Esophagus muscularis mucosa (tissue), 4 donors: ENCODE measurements around the gene HIBCH. TPM values are rescaled to one million over a fixed set of nuclear protein-coding genes. Genes with fewer than 3 reads are reported as not detected.

Source experiments
- DNase-seq: peaks from one replicate; pipeline ENCODE4 v3.0.0-alpha.2; 2017; ENCODE audit errors: extremely low spot score
- H3K27ac ChIP-seq, 4 donors: fragments of 200-600 bp; sonication (generic); replicated peaks in 1 of 4; 1 replicate in 3 of 4; 2 replicates in 1 of 4; pipeline ENCODE4 v1.5.1; 2016 to 2019; ENCODE audit warnings: mild to moderate bottlenecking in 1 of 4
- H3K27me3 ChIP-seq, 4 donors: fragments of 200-600 bp; sonication (generic); one replicate each; pipeline versions ENCODE4 v1.5.1 to v1.6.0; 2016 to 2019
- H3K36me3 ChIP-seq, 4 donors: fragments of 200-600 bp; sonication (generic); one replicate each; pipeline ENCODE4 v1.5.1; 2016 to 2019
- H3K4me1 ChIP-seq, 4 donors: fragments of 200-600 bp; sonication (generic); one replicate each; pipeline ENCODE4 v1.5.1; 2016 to 2019
- H3K4me3 ChIP-seq, 4 donors: fragments of 200-600 bp; sonication (generic); 1 replicate in 2 of 4; 2 replicates in 2 of 4; pipeline ENCODE4 v1.5.1; 2016 to 2019; ENCODE audit warnings: mild to moderate bottlenecking in 4 of 4, moderate library complexity in 1 of 4
- H3K9me3 ChIP-seq, 4 donors: fragments of 200-600 bp; sonication (generic); 1 replicate in 3 of 4; 2 replicates in 1 of 4; pipeline ENCODE4 v1.5.1; 2016 to 2019
- EP300 ChIP-seq: sonication (generic); formaldehyde crosslinking; IDR thresholded peaks from one replicate; pipeline ENCODE4 v1.6.1; 2017; ENCODE audit warnings: antibody characterized with exemption
- POLR2A ChIP-seq: fragments of 450-650 bp; IDR thresholded peaks from one replicate; pipeline ENCODE4 v1.6.1; 2017; ENCODE audit warnings: antibody characterized with exemption, moderate library complexity, mild to moderate bottlenecking, low read depth
- POLR2AphosphoS5 ChIP-seq, 2 donors: sonication (generic); formaldehyde crosslinking; IDR thresholded peaks; one replicate each; pipeline ENCODE4 v1.6.1; 2017; ENCODE audit warnings: antibody characterized with exemption in 2 of 2
- WGBS: methylation state at CpG from one replicate; pipeline ENCODE4 v1.1.5; 2018; 5-methylcytosine and 5-hydroxymethylcytosine counted together
- intact Hi-C: fragments of 100-400 bp; cut with DNase I; formaldehyde crosslinking; loops from one replicate; pipeline ENCODE4 v1.15.1; 2023
- total RNA-seq, 4 donors: library from RNA; depleted of rRNA; stranded (reverse); fragments of >200 nt; gene quantifications; one replicate each; pipeline versions ENCODE4 v1.1.0 to v1.2.1, GENCODE V29; 2016
- TF ChIP-seq, protein P1 (sequence below), 3 experiments: fragments of 200-600 bp in 2 of 3; fragments of 450-650 bp in 1 of 3; sonication (generic) in 2 of 3; IDR thresholded peaks; one replicate each; pipeline ENCODE4 v1.5.1; 2017 to 2019; ENCODE audit warnings: antibody characterized with exemption in 3 of 3, mild to moderate bottlenecking in 2 of 3, moderate library complexity in 1 of 3

Gene HIBCH
- total RNA-seq, 4 donors from 2014 or later = 12.3 to 20.2 (median 15.5) TPM

DNA sequence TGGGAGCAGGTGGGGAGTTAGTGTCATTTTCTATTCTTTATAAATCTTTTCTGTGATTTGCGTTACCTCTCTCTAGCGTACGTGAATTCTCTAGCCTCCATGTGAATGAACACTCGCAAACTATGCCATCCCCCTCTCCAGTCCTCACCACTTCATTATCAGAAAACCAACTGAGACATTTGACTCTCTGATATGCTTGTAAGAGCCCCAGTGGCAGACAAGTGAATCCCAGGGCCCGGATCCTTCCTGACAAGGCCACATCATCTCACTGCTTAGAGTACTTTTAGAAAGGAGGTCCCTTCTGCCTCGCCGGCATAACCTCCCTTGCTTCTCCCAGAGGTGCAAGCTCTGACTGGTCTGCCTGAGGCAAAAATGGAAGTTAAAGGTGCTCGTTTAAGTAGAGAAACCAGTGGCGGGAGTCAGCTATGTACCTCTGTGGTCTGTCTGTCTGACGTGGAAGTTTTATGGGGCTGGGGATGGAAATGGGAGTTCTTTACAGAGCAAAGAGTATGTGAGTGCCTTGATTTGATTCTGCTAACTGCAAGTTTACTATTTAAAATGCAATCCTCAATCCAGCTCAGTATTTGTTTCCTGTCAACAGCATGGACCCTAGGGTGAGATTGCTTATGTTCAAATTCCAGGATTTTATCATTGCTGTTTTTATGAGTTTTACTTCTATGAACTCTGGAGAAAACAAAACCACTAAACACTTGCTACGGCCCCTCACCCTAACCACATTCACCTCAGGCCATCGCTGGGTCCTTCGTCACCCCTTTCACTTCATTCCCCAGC, 142.2 kb downstream of the HIBCH start:
- intact Hi-C loops = no loop called here
- TF ChIP-seq, protein P1, sequence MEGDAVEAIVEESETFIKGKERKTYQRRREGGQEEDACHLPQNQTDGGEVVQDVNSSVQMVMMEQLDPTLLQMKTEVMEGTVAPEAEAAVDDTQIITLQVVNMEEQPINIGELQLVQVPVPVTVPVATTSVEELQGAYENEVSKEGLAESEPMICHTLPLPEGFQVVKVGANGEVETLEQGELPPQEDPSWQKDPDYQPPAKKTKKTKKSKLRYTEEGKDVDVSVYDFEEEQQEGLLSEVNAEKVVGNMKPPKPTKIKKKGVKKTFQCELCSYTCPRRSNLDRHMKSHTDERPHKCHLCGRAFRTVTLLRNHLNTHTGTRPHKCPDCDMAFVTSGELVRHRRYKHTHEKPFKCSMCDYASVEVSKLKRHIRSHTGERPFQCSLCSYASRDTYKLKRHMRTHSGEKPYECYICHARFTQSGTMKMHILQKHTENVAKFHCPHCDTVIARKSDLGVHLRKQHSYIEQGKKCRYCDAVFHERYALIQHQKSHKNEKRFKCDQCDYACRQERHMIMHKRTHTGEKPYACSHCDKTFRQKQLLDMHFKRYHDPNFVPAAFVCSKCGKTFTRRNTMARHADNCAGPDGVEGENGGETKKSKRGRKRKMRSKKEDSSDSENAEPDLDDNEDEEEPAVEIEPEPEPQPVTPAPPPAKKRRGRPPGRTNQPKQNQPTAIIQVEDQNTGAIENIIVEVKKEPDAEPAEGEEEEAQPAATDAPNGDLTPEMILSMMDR (IDR thresholded peaks at IDR 0.05) = no peak
- no peak for TF ChIP-seq EP300
- no peak for TF ChIP-seq POLR2A
- TF ChIP-seq POLR2AphosphoS5 (IDR thresholded peaks at IDR 0.05) = no peak

DNA sequence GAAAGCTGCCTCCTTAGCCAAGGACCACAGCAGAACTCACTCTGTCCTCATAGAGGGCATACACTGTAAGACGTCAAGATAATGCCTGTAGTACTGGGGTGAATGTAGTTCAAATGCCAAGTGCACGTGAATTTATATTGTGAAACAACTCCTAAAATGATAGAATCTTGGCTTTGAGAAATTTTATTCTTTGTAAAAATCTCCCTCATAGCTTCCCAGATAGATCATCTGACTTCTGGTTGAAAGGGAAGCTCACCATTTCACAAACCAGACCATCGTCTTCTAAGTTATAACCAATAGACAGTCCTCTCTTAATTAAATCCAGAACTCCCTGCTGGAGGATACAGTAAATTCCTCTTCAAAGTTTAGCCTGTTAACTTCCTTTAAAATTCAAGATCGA, 146.2 kb downstream of the HIBCH start:
- no peaks in the 10 kb centered on the region for H3K36me3 ChIP-seq
- H3K4me3 ChIP-seq = no peak overlapping the region
- no peak for DNase-seq
- no peak for TF ChIP-seq POLR2A
- no peak for TF ChIP-seq EP300
- TF ChIP-seq, protein P1 (IDR thresholded peaks at IDR 0.05) = no peak
- no peak for TF ChIP-seq POLR2AphosphoS5 (IDR thresholded peaks at IDR 0.05)
- peaks cover 0 to under 1% (median 0%) of the 10 kb centered on the region in 4 donors for H3K4me1 ChIP-seq
- intact Hi-C loops = no loop called here
- no peak overlapping the region for H3K27ac ChIP-seq
- no peaks in the 10 kb centered on the region for H3K27me3 ChIP-seq
- no peaks in the 10 kb centered on the region for H3K9me3 ChIP-seq
- WGBS = 84% methylated on average over 4 of the region's 4 CpGs

More for the DNA sequence above, 142.2 kb downstream of the HIBCH start:
- Histone ChIP-seq H3K4me1 (peaks cover 2 to 35% (median 31%) of the 10 kb centered on the region in 4 donors), H3K36me3 (no peaks in the 10 kb centered on the region), H3K27me3 (no peaks in the 10 kb centered on the region), H3K27ac (no peak overlapping the region), H3K4me3 (no peak overlapping the region), H3K9me3 (no peaks in the 10 kb centered on the region)
- no peak for DNase-seq
- WGBS = 99% methylated on average over 13 of the region's 13 CpGs

DNA sequence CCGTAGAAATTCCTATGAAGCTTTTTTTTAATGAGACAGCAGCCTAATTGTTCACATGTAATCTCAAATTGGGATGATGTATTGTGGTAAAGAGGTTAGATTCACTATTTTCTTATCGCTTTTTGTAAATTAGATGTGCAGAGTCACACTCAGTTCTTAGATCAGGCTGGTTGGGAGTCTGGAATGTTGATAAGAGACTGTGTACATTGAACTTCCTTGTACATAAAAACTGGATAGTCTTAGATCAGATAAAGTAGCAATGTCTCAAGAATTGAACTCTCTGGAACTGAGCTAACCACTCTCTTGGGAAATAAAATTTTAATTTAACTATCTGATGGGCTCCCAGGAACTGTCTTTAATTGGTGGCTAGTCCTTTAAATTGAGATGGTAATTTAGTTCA, 149.0 kb downstream of the HIBCH start:
- no peak overlapping the region for H3K27ac ChIP-seq
- no peaks in the 10 kb centered on the region for H3K9me3 ChIP-seq
- H3K36me3 ChIP-seq = no peaks in the 10 kb centered on the region
- intact Hi-C loops = no loop called here
- 88% methylated on average over 2 of the region's 2 CpGs for WGBS
- DNase-seq = no peak
- no peaks in the 10 kb centered on the region for H3K27me3 ChIP-seq
- TF ChIP-seq EP300 (no peak), POLR2A (no peak), POLR2AphosphoS5 (IDR thresholded peaks at IDR 0.05) (no peak)
- TF ChIP-seq, protein P1 (IDR thresholded peaks at IDR 0.05) = no peak
- no peaks in the 10 kb centered on the region for H3K4me1 ChIP-seq
- no peak overlapping the region for H3K4me3 ChIP-seq

DNA sequence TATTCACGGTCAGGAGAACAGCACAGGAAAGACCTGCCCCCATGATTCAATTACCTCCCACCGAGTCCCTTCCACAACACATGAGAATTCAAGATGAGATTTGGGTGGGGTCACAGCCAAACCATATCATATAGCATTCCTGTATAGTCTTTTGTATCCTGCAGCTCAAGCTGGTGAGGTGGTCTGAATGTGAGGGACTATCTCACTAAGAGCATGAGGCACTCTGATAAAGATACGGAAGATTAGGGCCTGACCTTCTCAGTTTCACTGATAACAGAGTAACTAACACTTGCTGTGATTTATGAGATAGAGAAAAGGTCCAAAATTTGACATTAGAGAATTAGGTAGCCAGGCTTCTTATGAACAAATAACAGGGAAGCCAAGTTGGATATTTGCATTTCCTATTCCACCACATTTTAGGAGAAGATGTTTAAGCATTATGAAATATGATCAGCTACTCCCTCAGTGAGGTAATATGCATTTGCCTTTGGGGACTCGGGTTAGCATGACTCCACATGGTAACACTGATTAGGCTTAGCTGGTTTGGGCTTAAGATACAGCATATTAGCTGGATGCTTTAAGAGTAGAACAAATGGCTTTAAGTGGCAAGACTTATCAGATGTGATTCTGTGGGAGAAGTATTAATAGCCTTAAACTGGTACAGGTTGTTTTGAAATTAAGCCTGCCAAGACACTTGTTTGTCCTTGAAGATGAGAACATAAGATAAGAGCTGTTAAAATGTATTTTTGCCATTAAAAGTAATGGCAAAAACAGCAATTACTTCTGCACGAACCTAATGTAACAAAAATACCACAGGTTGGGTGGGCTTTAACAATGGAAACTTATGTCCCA, 150.2 kb downstream of the HIBCH start:
- no peaks in the 10 kb centered on the region for H3K9me3 ChIP-seq
- no peaks in the 10 kb centered on the region for H3K27me3 ChIP-seq
- no peak overlapping the region for H3K27ac ChIP-seq
- DNase-seq = no peak
- WGBS = 68% methylated on average over 5 of the region's 5 CpGs
- H3K36me3 ChIP-seq = no peaks in the 10 kb centered on the region
- TF ChIP-seq POLR2AphosphoS5 (IDR thresholded peaks at IDR 0.05) = no peak
- TF ChIP-seq POLR2A = no peak
- TF ChIP-seq EP300 = no peak
- TF ChIP-seq, protein P1 (IDR thresholded peaks at IDR 0.05) = no peak
- intact Hi-C loops = no loop called here
- no peaks in the 10 kb centered on the region for H3K4me1 ChIP-seq
- no peak overlapping the region for H3K4me3 ChIP-seq
